ENCODE data around the gene PGLYRP2.

The PGLYRP2 gene

DNA sequence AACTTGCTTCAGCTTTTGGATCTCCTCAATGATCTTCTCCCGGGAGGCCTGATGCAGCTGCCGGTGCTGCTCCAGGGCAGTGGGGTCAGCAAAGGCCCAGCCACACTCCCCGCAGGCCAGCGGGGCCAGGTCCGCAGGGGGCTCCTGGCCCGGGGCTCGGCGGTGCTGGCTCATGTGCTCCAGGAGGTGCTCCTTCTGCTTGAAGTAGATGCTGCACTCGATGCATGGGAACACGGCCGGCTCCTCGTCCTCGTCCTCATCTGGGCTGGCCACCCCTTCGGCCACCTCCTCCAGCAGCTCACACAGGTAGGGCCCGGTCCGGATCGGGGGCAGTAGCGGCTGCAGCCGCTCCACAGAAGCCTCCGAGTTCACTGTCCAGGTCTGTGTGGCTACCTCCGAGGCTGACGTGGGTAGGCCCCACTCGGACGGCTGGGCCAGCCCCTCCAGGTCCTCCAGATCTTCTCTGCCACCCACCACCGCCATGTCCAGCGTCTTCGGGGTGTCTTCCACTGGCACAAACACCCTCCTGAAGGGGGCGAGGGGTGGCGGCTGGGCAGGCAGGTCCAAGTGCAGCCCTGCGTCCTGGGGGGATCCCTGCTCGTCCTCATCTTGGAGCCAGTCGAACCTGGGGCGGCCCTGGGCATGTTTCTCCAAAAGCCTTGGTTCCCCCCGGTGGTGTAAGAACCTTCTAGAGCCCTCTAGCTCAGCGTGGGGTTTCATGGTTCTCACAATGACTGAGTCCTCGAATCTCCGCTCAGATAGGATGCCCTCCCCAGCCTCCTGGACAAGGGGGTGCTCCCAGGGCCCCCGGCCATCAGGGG is 39.3 kb downstream of the PGLYRP2 start:
- TF ChIP-seq, protein P1, sequence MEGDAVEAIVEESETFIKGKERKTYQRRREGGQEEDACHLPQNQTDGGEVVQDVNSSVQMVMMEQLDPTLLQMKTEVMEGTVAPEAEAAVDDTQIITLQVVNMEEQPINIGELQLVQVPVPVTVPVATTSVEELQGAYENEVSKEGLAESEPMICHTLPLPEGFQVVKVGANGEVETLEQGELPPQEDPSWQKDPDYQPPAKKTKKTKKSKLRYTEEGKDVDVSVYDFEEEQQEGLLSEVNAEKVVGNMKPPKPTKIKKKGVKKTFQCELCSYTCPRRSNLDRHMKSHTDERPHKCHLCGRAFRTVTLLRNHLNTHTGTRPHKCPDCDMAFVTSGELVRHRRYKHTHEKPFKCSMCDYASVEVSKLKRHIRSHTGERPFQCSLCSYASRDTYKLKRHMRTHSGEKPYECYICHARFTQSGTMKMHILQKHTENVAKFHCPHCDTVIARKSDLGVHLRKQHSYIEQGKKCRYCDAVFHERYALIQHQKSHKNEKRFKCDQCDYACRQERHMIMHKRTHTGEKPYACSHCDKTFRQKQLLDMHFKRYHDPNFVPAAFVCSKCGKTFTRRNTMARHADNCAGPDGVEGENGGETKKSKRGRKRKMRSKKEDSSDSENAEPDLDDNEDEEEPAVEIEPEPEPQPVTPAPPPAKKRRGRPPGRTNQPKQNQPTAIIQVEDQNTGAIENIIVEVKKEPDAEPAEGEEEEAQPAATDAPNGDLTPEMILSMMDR (conservative IDR thresholded peaks at IDR 0.05; ENCODE audit: low read depth), result no peak
- H3K27ac ChIP-seq, result no peak overlapping the region
- DNase-seq (ENCODE audit: low spot score), result no peak
- CTCF ChIA-PET, result no interaction called here
- POLR2A ChIA-PET (ENCODE audit: low non-redundant PET), result no interaction called here

DNA sequence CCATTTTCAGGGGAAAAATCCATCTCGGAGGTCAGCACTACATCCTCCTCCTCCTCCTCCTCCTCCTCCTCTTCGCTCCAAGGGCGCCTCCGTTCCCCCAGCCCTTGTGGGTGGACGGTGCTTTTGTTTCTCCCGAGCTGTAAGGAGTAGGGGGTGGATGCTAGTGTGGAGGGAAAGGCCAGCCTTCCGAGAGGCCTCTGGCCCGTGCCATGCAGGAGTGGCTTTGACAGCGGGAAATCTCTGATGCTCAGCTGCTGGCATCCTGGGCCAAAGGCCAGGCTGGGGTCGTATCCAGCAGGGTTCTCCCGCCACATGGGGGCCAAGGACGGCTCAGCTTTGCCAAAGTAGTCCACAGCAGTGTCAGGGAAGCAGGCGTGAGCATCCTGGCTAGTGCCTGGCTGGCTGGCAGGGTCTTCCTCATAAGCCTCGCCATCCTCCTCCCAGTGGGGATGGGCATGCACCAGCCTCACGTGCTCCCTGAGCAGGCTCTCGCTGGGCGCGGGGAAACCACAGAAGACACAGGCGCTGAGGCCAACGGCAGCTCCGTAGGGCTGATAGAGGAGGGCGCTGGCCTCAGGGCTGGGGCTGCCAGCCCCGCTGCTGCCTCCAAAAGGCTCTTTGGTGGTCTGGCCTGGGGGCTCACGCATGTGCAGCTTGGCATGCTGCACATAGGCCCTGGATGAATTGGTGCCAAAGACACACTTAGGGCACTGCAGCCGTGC is 40.1 kb downstream of the PGLYRP2 start:
- H3K27ac ChIP-seq, result no peak overlapping the region
- POLR2A ChIA-PET (ENCODE audit: low non-redundant PET), result no interaction called here
- TF ChIP-seq, protein P1 (conservative IDR thresholded peaks at IDR 0.05; ENCODE audit: low read depth), result no peak
- DNase-seq (ENCODE audit: low spot score), result no peak
- CTCF ChIA-PET, result interaction anchor here (0.5 kb wide), 1 partner anchor 253 kb away, joined by 3 read pairs; no protein-coding TSS in a partner anchor

GRCh38 chr19:15438577-15438976 is 40.7 kb downstream of the PGLYRP2 start:
- DNase-seq (ENCODE audit: low spot score), result no peak
- H3K27ac ChIP-seq, result no peak overlapping the region
- ChIA-PET POLR2A (ENCODE audit: low non-redundant PET) (no interaction called here), CTCF (interaction anchor here (0.5 kb wide), 1 partner anchor 253 kb away, joined by 3 read pairs; no protein-coding TSS in a partner anchor)
- TF ChIP-seq, protein P1 (conservative IDR thresholded peaks at IDR 0.05; ENCODE audit: low read depth), result no peak

DNA sequence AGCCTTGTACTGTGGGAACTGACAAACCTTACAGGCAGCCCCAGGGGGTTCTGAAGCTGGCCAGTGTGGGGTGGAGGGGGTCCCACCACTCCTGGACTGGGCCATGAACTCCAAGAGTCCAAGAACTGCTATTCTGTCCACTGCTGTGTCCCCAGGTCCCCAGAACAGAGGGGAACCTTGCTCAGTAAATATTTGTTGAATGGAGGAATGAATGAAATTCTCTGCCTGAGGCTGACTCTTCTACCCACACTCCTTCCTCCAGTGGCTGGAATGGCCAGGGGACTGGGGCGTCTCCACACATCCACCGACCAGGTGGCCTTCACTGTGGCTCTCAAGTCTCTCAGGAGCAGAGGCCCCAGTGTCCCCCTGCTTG is 41.2 kb downstream of the PGLYRP2 start:
- POLR2A ChIA-PET (ENCODE audit: low non-redundant PET), result no interaction called here
- TF ChIP-seq, protein P1 (conservative IDR thresholded peaks at IDR 0.05; ENCODE audit: low read depth), result no peak
- H3K27ac ChIP-seq, result no peak overlapping the region
- CTCF ChIA-PET, result no interaction called here
- DNase-seq (ENCODE audit: low spot score), result no peak

DNA sequence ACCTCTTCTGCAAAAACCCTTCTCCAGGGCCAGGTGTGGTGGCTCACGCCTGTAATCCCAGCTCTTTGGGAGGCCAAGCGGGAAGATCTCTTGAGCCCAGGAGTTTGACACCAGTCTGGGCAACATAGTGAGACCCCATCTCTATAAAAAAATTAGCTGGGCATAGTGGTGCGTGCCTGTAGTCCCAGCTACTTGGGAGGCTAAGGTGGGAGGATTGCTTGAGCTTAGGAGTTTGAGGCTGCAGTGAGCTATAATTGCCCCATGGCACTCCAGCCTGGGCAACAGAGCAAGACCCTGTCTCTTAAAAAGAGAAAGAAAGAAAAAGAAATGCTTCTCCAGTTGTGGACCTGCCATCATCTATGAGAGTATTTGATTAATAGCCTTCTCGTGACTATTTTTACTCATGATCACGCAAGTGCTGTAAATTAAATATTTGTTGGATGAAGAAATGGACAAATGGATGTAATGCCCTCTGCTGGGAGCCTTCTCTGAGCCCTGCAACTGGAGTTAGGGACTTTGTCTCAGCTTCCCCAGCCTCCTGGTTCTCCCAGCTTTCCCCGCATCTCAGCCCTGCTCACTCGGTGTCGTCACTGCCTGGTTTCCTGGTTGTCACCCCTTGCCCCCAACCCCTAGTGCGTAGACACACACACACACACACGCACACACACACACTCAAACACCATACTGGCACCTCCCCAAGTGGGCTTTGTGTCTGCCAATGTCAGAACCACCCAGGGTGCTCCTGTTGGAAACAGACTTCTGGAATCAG is 41.8 kb downstream of the PGLYRP2 start:
- DNase-seq (ENCODE audit: low spot score), result no peak
- CTCF ChIA-PET, result interaction anchor here (0.6 kb wide), 1 partner anchor 110 kb away, joined by 6 read pairs; no protein-coding TSS in a partner anchor

GRCh38 chr19:15436826-15437110 is 42.5 kb downstream of the PGLYRP2 start:
- H3K27ac ChIP-seq, result no peak overlapping the region
- DNase-seq (ENCODE audit: low spot score), result no peak
- TF ChIP-seq, protein P1 (conservative IDR thresholded peaks at IDR 0.05; ENCODE audit: low read depth), result no peak
- CTCF ChIA-PET, result interaction anchor here (0.5 to 0.6 kb wide), 2 partner anchors 33 to 111 kb away, joined by 3 to 6 read pairs; no protein-coding TSS in a partner anchor
- POLR2A ChIA-PET (ENCODE audit: low non-redundant PET), result no interaction called here

More for the DNA sequence above, 41.8 kb downstream of the PGLYRP2 start:
- TF ChIP-seq, protein P1 (conservative IDR thresholded peaks at IDR 0.05; ENCODE audit: low read depth), result no peak
- no peak overlapping the region for H3K27ac ChIP-seq
- POLR2A ChIA-PET (ENCODE audit: low non-redundant PET), result no interaction called here
